ENCODE data around the gene C1orf167.

GRCh38 chr1:11813021-11813420 is 51.0 kb downstream of the C1orf167 start:
- no peak for TF ChIP-seq CTCF (IDR thresholded peaks at IDR 0.05)
- no peak for TF ChIP-seq POLR2A (IDR thresholded peaks at IDR 0.05)

Data from testis (tissue), 2 donors.